ENCODE data around the gene RABGGTA.
"Not testable (repeated sequence)": the region's sequence is repeated elsewhere in the genome, so short reads cannot be mapped to it uniquely, and the experiment has no call there.

DNA sequence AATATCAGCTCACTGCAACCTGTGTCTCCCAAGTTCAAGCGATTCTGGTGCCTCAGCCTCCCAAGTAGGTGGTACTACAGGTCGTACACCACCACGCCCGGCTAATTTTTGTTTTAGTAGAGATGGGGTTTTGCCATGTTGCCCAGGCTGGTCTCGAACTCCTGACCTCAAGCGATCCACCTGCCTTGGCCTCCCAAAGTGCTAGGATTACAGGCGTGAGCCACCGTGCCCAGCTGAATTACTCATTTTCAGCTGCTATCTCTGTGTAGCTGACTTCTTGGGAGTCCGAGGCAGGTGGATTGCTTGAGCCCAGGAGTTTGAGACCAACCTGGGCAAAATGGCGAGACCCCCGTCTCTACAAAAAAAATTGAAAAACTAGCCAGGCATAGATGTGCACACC, 26.0 kb downstream of the RABGGTA start:
- TF ChIP-seq, protein P1, sequence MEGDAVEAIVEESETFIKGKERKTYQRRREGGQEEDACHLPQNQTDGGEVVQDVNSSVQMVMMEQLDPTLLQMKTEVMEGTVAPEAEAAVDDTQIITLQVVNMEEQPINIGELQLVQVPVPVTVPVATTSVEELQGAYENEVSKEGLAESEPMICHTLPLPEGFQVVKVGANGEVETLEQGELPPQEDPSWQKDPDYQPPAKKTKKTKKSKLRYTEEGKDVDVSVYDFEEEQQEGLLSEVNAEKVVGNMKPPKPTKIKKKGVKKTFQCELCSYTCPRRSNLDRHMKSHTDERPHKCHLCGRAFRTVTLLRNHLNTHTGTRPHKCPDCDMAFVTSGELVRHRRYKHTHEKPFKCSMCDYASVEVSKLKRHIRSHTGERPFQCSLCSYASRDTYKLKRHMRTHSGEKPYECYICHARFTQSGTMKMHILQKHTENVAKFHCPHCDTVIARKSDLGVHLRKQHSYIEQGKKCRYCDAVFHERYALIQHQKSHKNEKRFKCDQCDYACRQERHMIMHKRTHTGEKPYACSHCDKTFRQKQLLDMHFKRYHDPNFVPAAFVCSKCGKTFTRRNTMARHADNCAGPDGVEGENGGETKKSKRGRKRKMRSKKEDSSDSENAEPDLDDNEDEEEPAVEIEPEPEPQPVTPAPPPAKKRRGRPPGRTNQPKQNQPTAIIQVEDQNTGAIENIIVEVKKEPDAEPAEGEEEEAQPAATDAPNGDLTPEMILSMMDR (conservative IDR thresholded peaks at IDR 0.05 in 1 of 2, IDR thresholded peaks at IDR 0.05 in 1 of 2; ENCODE audit: extremely low read depth in 1 of 2, insufficient read depth in 1 of 2, low read depth in 1 of 2, low read length in 2 of 2) = not testable (repeated sequence)
- not testable (repeated sequence) for TF ChIP-seq EZH2 (IDR thresholded peaks at IDR 0.05; ENCODE audit: borderline replicate concordance, low read length)
